Peyer's patch (tissue), 4 donors: ENCODE measurements around the gene USP34.
"Not testable (repeated sequence)": the region's sequence is repeated elsewhere in the genome, so short reads cannot be mapped to it uniquely, and the experiment has no call there.

Source experiments
- POLR2A ChIP-seq, 2 donors: fragments of 450-650 bp; IDR thresholded peaks; one replicate each; pipeline ENCODE4 v1.5.1; 2017; ENCODE audit warnings: antibody characterized with exemption in 2 of 2, mild to moderate bottlenecking in 2 of 2, moderate library complexity in 2 of 2
- TF ChIP-seq, protein P1 (sequence below), 6 experiments: fragments of 450-650 bp in 4 of 6; fragments of 200-600 bp in 2 of 6; sonication (generic) in 1 of 6; IDR thresholded peaks; one replicate each; pipeline ENCODE4 v1.5.1; 2017 to 2019; ENCODE audit warnings: antibody characterized with exemption in 6 of 6, mild to moderate bottlenecking in 3 of 6, moderate library complexity in 1 of 6

DNA sequence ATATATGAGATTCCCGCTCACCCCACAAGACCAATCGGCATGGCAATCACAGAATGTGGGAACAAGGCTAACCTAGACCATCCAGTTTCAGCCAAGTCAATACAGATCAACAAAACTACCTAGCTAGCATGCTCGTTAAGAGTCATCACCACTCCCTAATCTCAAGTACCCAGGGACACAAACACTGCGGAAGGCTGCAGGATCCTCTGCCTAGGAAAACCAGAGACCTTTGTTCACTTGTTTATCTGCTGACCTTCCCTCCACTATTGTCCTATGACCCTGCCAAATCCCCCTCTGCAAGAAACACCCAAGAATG is 90.0 kb downstream of the USP34 start:
- TF ChIP-seq POLR2A (IDR thresholded peaks at IDR 0.05): not testable (repeated sequence)
- TF ChIP-seq, protein P1, sequence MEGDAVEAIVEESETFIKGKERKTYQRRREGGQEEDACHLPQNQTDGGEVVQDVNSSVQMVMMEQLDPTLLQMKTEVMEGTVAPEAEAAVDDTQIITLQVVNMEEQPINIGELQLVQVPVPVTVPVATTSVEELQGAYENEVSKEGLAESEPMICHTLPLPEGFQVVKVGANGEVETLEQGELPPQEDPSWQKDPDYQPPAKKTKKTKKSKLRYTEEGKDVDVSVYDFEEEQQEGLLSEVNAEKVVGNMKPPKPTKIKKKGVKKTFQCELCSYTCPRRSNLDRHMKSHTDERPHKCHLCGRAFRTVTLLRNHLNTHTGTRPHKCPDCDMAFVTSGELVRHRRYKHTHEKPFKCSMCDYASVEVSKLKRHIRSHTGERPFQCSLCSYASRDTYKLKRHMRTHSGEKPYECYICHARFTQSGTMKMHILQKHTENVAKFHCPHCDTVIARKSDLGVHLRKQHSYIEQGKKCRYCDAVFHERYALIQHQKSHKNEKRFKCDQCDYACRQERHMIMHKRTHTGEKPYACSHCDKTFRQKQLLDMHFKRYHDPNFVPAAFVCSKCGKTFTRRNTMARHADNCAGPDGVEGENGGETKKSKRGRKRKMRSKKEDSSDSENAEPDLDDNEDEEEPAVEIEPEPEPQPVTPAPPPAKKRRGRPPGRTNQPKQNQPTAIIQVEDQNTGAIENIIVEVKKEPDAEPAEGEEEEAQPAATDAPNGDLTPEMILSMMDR (IDR thresholded peaks at IDR 0.05): not testable (repeated sequence)
